GM12878 (cell line): ENCODE results near the gene MOGAT2. TPM values are rescaled to one million over a fixed set of nuclear protein-coding genes. Genes with fewer than 3 reads are reported as not detected.

Experiments
- ATAC-seq: fragments of 200-7000 bp; cut with Tn5 transposase; 3 replicates; pipeline ENCODE4 v1.9.1; 2020; ENCODE audit warnings: mild to moderate bottlenecking, moderate library complexity
- BruUV-seq: library from RNA; stranded (reverse); fragments of 400-500 nt; replicated peaks from 2 replicates; lab custom pipeline; 2021; lab: Mats Ljungman, UMichigan
- CTCF ChIA-PET: fragments of 300-600 bp; sonication (Branson Sonifier 250); formaldehyde crosslinking; extraction: SDS; loops from one replicate; lab custom pipeline; 2021; ENCODE audit warnings: inconsistent platforms; lab: Yijun Ruan, JAX
- POLR2A ChIA-PET: fragments of 350-600 bp; formaldehyde crosslinking; extraction: SDS; loops from one replicate; lab custom pipeline; 2021; ENCODE audit warnings: inconsistent platforms; lab: Charles Lee
- RAD21 ChIA-PET: fragments of 300-600 bp; sonication (Branson Sonifier 250); formaldehyde crosslinking; loops from one replicate; lab custom pipeline; 2023; ENCODE audit warnings: antibody characterized with exemption; ENCODE audit not compliant: unreplicated experiment; lab: Charles Lee
- SMC1A ChIA-PET: fragments of 300-600 bp; sonication (Branson Sonifier 250); formaldehyde crosslinking; loops from one replicate; lab custom pipeline; 2023; ENCODE audit not compliant: unreplicated experiment, uncharacterized antibody; lab: Charles Lee
- DNase-seq: peaks from one replicate; pipeline ENCODE4 v3.0.0-alpha.2; 2011; ENCODE audit warnings: low read depth, low spot score
- FAIRE-seq: peaks from 3 replicates; lab custom pipeline; 2011; peaks lifted over from hg19 to GRCh38; lab: Jason Lieb, UNC
- H2AFZ ChIP-seq: 2 replicates; pipeline ENCODE4 v1.6.0; 2011; ENCODE audit warnings: low read depth, low read length, control low read depth; ENCODE audit not compliant: control insufficient read depth
- H3K27ac ChIP-seq: 2 replicates; pipeline ENCODE4 v1.5.1; 2011; ENCODE audit warnings: control low read depth; ENCODE audit not compliant: control insufficient read depth, insufficient read depth
- H3K27me3 ChIP-seq, 2 experiments: replicated peaks in 1 of 2; 2 replicates each; pipeline versions ENCODE4 v1.6.0 to v1.6.1; 2011; ENCODE audit warnings: low read length in 1 of 2; ENCODE audit not compliant: control insufficient read depth in 2 of 2, insufficient read depth in 2 of 2
- H3K36me3 ChIP-seq, 2 experiments: 2 replicates each; pipeline ENCODE4 v1.5.1; 2011; ENCODE audit warnings: low read length in 1 of 2; ENCODE audit not compliant: control insufficient read depth in 2 of 2, insufficient read depth in 2 of 2
- H3K4me1 ChIP-seq: 2 replicates; pipeline ENCODE4 v1.6.1; 2011; ENCODE audit warnings: mild to moderate bottlenecking, low read length, moderate library complexity, mixed read lengths; ENCODE audit not compliant: control insufficient read depth, insufficient read depth
- H3K4me2 ChIP-seq: 2 replicates; pipeline ENCODE4 v1.6.0; 2011; ENCODE audit warnings: control low read depth; ENCODE audit not compliant: control insufficient read depth, insufficient read depth
- H3K4me3 ChIP-seq: fragments of 200-600 bp; sonication (generic); 2 replicates; pipeline ENCODE4 v1.5.1; 2016
- H3K79me2 ChIP-seq: 2 replicates; pipeline ENCODE4 v1.6.0; 2011; ENCODE audit warnings: low read length; ENCODE audit not compliant: control insufficient read depth, insufficient read depth
- H3K9ac ChIP-seq: 2 replicates; pipeline ENCODE4 v1.8.0; 2011; ENCODE audit warnings: low read length, control low read depth, mixed read lengths; ENCODE audit not compliant: control insufficient read depth, insufficient read depth
- H3K9me3 ChIP-seq: replicated peaks from 3 replicates; pipeline ENCODE4 v1.5.1; 2011; ENCODE audit warnings: mild to moderate bottlenecking, low read length; ENCODE audit not compliant: control insufficient read depth, insufficient read depth
- H4K20me1 ChIP-seq: 2 replicates; pipeline ENCODE4 v1.6.0; 2011; ENCODE audit not compliant: control insufficient read depth, insufficient read depth
- CBFB ChIP-seq: IDR thresholded peaks from 2 replicates; pipeline ENCODE4 v1.6.1; 2016; ENCODE audit warnings: antibody characterized with exemption, low read depth
- CHD2 ChIP-seq: IDR thresholded peaks from 2 replicates; pipeline ENCODE4 v1.6.1; 2011; ENCODE audit warnings: low read depth, low read length, improper control_type of control experiment, borderline replicate concordance
- DPF2 ChIP-seq: fragments of 450-650 bp; IDR thresholded peaks from 2 replicates; pipeline ENCODE4 v1.6.1; 2017; ENCODE audit warnings: mild to moderate bottlenecking
- EGR1 ChIP-seq, 2 experiments: IDR thresholded peaks; 1 replicate in 1 of 2; 2 replicates in 1 of 2; pipeline ENCODE4 v1.6.1; 2011 to 2012; ENCODE audit warnings: low read depth in 2 of 2, low read length in 2 of 2, borderline replicate concordance in 1 of 2, mild to moderate bottlenecking in 1 of 2, moderate library complexity in 1 of 2
- HCFC1 ChIP-seq: fragments of 150-350 bp; IDR thresholded peaks from 2 replicates; pipeline ENCODE4 v1.6.1; 2014; ENCODE audit warnings: low read length
- HDAC2 ChIP-seq: fragments of 200-600 bp; sonication (generic); IDR thresholded peaks from 2 replicates; pipeline ENCODE4 v1.6.1; 2017
- IRF5 ChIP-seq: fragments of 450-650 bp; IDR thresholded peaks from 2 replicates; pipeline ENCODE4 v1.6.1; 2017; ENCODE audit warnings: borderline replicate concordance
- PBX3 ChIP-seq: IDR thresholded peaks from 2 replicates; pipeline ENCODE4 v1.6.1; 2011; ENCODE audit warnings: mild to moderate bottlenecking, low read depth, low read length, moderate library complexity; ENCODE audit not compliant: insufficient replicate concordance
- RCOR1 ChIP-seq: conservative IDR thresholded peaks from 2 replicates; pipeline ENCODE4 v1.6.1; 2012; ENCODE audit warnings: low read depth, low read length, improper control_type of control experiment
- SKIL ChIP-seq: fragments of 450-650 bp; IDR thresholded peaks from 2 replicates; pipeline ENCODE4 v1.6.1; 2017; ENCODE audit warnings: mild to moderate bottlenecking, low read depth, inconsistent platforms; ENCODE audit not compliant: poor library complexity, severe bottlenecking
- SPI1 ChIP-seq: IDR thresholded peaks from 2 replicates; pipeline ENCODE4 v1.6.1; 2011; ENCODE audit warnings: low read depth, mild to moderate bottlenecking, low read length, moderate library complexity, borderline replicate concordance; ENCODE audit not compliant: insufficient read depth
- SREBF2 ChIP-seq: IDR thresholded peaks from 2 replicates; pipeline ENCODE4 v1.6.1; 2012; ENCODE audit warnings: mild to moderate bottlenecking, low read length
- SRF ChIP-seq, 2 experiments: IDR thresholded peaks; 2 replicates each; pipeline ENCODE4 v1.6.1; 2011; ENCODE audit warnings: low read depth in 2 of 2, low read length in 2 of 2, mild to moderate bottlenecking in 1 of 2, moderate library complexity in 1 of 2
- STAT1 ChIP-seq: fragments of 450-650 bp; conservative IDR thresholded peaks from 2 replicates; pipeline ENCODE4 v1.6.1; 2014; ENCODE audit warnings: antibody characterized with exemption, mild to moderate bottlenecking
- ZBTB4 ChIP-seq: fragments of 450-650 bp; formaldehyde crosslinking; IDR thresholded peaks from 2 replicates; pipeline ENCODE4 v1.4.0; 2022; ENCODE audit warnings: mild to moderate bottlenecking, moderate library complexity
- WGBS: methylation state at CpG from one replicate; pipeline ENCODE4 v1.1.6; 2016; ENCODE audit warnings: low lambda C conversion rate; ENCODE audit not compliant: insufficient replicate concordance, insufficient coverage; ENCODE audit errors: missing lambda C conversion rate; 5-methylcytosine and 5-hydroxymethylcytosine counted together
- in situ Hi-C: fragments of 300-500 bp; cut with MboI; formaldehyde crosslinking; loops from 9 replicates; pipeline ENCODE4 v1.14.3; 2018; ENCODE audit warnings: mixed read lengths
- intact Hi-C: fragments of 100-400 bp; cut with micrococcal nuclease; formaldehyde crosslinking; loops from one replicate; pipeline ENCODE4 v1.14.2; 2022; ENCODE audit not compliant: unreplicated experiment
- polyA plus RNA-seq, 11 experiments: library from polyadenylated mRNA; depleted of rRNA in 4 of 11; unstranded in 6 of 11; stranded (reverse) in 5 of 11; fragments of >200 nt; fragmentation: Nextera tagmentation in 4 of 11; fragmentation: Illumina TruSeq in 1 of 11; extraction: Ambion mirVana in 4 of 11; extraction: Trizol in 1 of 11; gene quantifications; 1 replicate in 1 of 11; 2 replicates in 10 of 11; pipeline versions ENCODE4 v1.2.1 to v1.2.3, GENCODE V29; 2011 to 2016; ENCODE audit warnings: inconsistent platforms in 2 of 11, missing spikeins in 2 of 11, low read depth in 1 of 11
- total RNA-seq, 4 experiments: library from RNA; depleted of rRNA in 3 of 4; stranded (reverse); fragments of >200 nt in 3 of 4; fragmentation: Illumina TruSeq in 1 of 4; extraction: Trizol in 1 of 4; gene quantifications; 2 replicates each; pipeline versions ENCODE4 v1.2.1 to v1.2.3, GENCODE V29; 2013 to 2021

MOGAT2 gene
- total and polyA plus RNA-seq, 10 of the 15 experiments (the other 5 are each of a cell fraction or from before 2014, with no cell fraction given) = 0.15 to 0.45 (median 0.22) TPM; not detected in 1

GRCh38 chr11:75700940-75701339 lies 16.7 kb upstream of the MOGAT2 start:
- Histone ChIP-seq H3K4me1 (no peaks in the 10 kb centered on the region), H3K27me3 (no peaks in the 10 kb centered on the region), H3K27ac (no peak overlapping the region), H3K79me2 (no peaks in the 10 kb centered on the region), H2AFZ (no peak overlapping the region), H3K9ac (no peak overlapping the region), H4K20me1 (no peaks in the 10 kb centered on the region), H3K4me2 (no peak overlapping the region), H3K4me3 (no peak overlapping the region), H3K9me3 (no peaks in the 10 kb centered on the region), H3K36me3 (no peaks in the 10 kb centered on the region)
- WGBS = 50% methylated on average over 2 of the region's 2 CpGs
- SMC1A ChIA-PET = interaction anchor here (1.7 kb wide), 1 partner anchor 16 kb away, joined by 3 read pairs; no protein-coding TSS in a partner anchor
- in situ Hi-C loops (no loop called here), intact Hi-C loops (loop anchor here (10.0 kb wide), 1 partner anchor 256 kb away; no protein-coding TSS in a partner anchor)
- CTCF ChIA-PET = no interaction called here
- RAD21 ChIA-PET = no interaction called here
- no peak for FAIRE-seq
- POLR2A ChIA-PET = no interaction called here
- no TSS peak for BruUV-seq
- no peak for ATAC-seq
- no peak for DNase-seq
- TF ChIP-seq HCFC1 (no peak), SKIL (no peak), HDAC2 (no peak), SPI1 (no peak), SREBF2 (no peak), PBX3 (no peak), STAT1 (no peak), EGR1 (IDR thresholded peaks at IDR 0.05; ENCODE audit: borderline replicate concordance in 1 of 2, low read depth in 2 of 2, low read length in 2 of 2) (no peak), SRF (IDR thresholded peaks at IDR 0.05; ENCODE audit: low read depth in 2 of 2, low read length in 2 of 2) (no peak), CHD2 (no peak), ZBTB4 (no peak), IRF5 (no peak), DPF2 (no peak), RCOR1 (no peak), CBFB (no peak)
